Measurements from ENCODE around the gene TK2.
"Not testable (repeated sequence)": the region's sequence is repeated elsewhere in the genome, so short reads cannot be mapped to it uniquely, and the experiment has no call there.

The TK2 gene

DNA sequence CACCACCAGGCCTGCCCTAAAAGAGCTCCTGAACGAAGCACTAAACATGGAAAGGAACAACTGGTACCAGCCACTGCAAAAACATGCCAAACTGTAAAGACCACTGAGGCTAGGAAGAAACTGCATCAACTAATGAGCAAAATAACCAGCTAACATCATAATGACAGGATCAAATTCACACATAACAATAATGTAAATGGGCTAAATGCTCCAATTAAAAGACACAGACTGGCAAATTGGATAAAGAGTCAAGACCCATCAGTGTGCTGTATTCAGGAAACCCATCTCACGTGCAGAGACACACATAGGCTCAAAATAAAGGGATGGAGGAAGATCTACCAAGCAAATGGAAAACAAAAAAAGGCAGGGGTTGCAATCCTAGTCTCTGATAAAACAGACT is 52.0 kb downstream of the TK2 start:
- H3K36me3 ChIP-seq (ENCODE audit: control insufficient read depth, insufficient read depth, low read length); H3K79me1 ChIP-seq (ENCODE audit: low read length); H3K9ac ChIP-seq (ENCODE audit: low read length); H4K5ac ChIP-seq (ENCODE audit: low read length); H3K4ac ChIP-seq (ENCODE audit: low read depth, low read length); H3K27ac ChIP-seq (ENCODE audit: low read depth, low read length); H2BK120ac ChIP-seq (ENCODE audit: low read depth, low read length); H2BK15ac ChIP-seq (replicated peaks; ENCODE audit: low read depth); H3K27me3 ChIP-seq (ENCODE audit: insufficient read depth, low read length, poor library complexity); H3K23ac ChIP-seq (ENCODE audit: low read length); H3K79me2 ChIP-seq (ENCODE audit: control insufficient read depth, insufficient read depth, low read length); H3K56ac ChIP-seq (ENCODE audit: low read length); DNase-seq; H2BK5ac ChIP-seq (ENCODE audit: low read length); H3K18ac ChIP-seq (ENCODE audit: low read length); H2AK5ac ChIP-seq (ENCODE audit: low read length); H3K4me1 ChIP-seq (ENCODE audit: control insufficient read depth, low read depth, low read length); H4K8ac ChIP-seq (ENCODE audit: low read depth, low read length); H3K4me2 ChIP-seq (ENCODE audit: low read length); H3K4me3 ChIP-seq (ENCODE audit: low read length): not testable (repeated sequence)
- no CpG with 5 or more reads among the region's 2 CpGs for WGBS (ENCODE audit: extremely low coverage, insufficient coverage, low lambda C conversion rate)

DNA sequence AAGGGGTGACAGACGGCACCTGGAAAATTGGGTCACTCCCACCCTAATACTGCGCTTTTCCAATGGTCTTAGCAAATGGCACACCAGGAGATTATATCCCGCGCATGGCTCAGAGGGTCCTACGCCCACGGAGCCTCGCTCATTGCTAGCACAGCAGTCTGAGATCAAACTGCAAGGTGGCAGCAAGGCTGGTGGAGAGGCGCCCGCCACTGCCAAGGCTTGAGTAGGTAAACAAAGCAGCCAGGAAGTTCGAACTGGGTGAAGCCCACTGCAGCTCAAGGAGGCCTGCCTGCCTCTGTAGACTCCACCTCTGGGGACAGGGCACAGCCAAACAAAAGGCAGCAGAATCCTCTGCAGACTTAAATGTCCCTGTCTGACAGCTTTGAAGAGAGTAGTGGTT is 53.7 kb downstream of the TK2 start:
- H4K5ac ChIP-seq (ENCODE audit: low read length); H3K27me3 ChIP-seq (ENCODE audit: insufficient read depth, low read length, poor library complexity); H3K9ac ChIP-seq (ENCODE audit: low read length); H2BK5ac ChIP-seq (ENCODE audit: low read length); H2BK120ac ChIP-seq (ENCODE audit: low read depth, low read length); H3K56ac ChIP-seq (ENCODE audit: low read length); DNase-seq; H3K4ac ChIP-seq (ENCODE audit: low read depth, low read length); H3K18ac ChIP-seq (ENCODE audit: low read length); H2AK5ac ChIP-seq (ENCODE audit: low read length); H4K8ac ChIP-seq (ENCODE audit: low read depth, low read length); H3K79me1 ChIP-seq (ENCODE audit: low read length); H3K4me3 ChIP-seq (ENCODE audit: low read length); H3K4me2 ChIP-seq (ENCODE audit: low read length); H3K27ac ChIP-seq (ENCODE audit: low read depth, low read length); H2BK15ac ChIP-seq (replicated peaks; ENCODE audit: low read depth); H3K79me2 ChIP-seq (ENCODE audit: control insufficient read depth, insufficient read depth, low read length); H3K23ac ChIP-seq (ENCODE audit: low read length); H3K36me3 ChIP-seq (ENCODE audit: control insufficient read depth, insufficient read depth, low read length); H3K4me1 ChIP-seq (ENCODE audit: control insufficient read depth, low read depth, low read length): not testable (repeated sequence)
- no CpG with 5 or more reads among the region's 10 CpGs for WGBS (ENCODE audit: extremely low coverage, insufficient coverage, low lambda C conversion rate)

DNA sequence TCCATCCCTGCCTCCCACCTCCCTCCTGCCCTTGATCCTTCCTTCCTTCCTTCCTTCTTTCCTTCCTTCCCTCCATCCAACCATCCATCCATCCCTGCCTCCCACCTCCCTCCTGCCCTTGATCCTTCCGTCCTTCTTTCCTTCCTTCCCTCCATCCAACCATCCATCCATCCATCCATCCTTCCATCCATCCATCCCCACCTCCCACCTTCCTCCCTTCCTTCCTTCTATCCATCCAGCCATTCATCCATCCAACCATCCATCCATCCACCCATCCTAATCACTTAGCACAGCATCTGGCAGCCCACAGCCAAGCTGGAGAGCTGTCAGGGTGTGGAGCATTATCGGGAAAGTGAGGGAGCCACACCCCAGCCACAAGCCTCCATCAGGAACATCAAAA is 54.5 kb downstream of the TK2 start:
- Histone ChIP-seq H3K79me1 (ENCODE audit: low read length) (no peaks in the 10 kb centered on the region), H3K36me3 (ENCODE audit: control insufficient read depth, insufficient read depth, low read length) (no peaks in the 10 kb centered on the region), H3K9ac (ENCODE audit: low read length) (no peak overlapping the region), H3K27me3 (ENCODE audit: insufficient read depth, low read length, poor library complexity) (no peaks in the 10 kb centered on the region), H2AK5ac (ENCODE audit: low read length) (no peak overlapping the region), H3K79me2 (ENCODE audit: control insufficient read depth, insufficient read depth, low read length) (no peaks in the 10 kb centered on the region), H2BK15ac (replicated peaks; ENCODE audit: low read depth) (no peak overlapping the region), H3K4me3 (ENCODE audit: low read length) (no peak overlapping the region), H3K4me1 (ENCODE audit: control insufficient read depth, low read depth, low read length) (no peaks in the 10 kb centered on the region), H3K4ac (ENCODE audit: low read depth, low read length) (no peak overlapping the region), H3K27ac (ENCODE audit: low read depth, low read length) (no peak overlapping the region), H3K4me2 (ENCODE audit: low read length) (no peak overlapping the region), H3K18ac (ENCODE audit: low read length) (no peak overlapping the region), H2BK120ac (ENCODE audit: low read depth, low read length) (no peak overlapping the region), H4K8ac (ENCODE audit: low read depth, low read length) (no peak overlapping the region), H2BK5ac (ENCODE audit: low read length) (no peak overlapping the region), H3K23ac (ENCODE audit: low read length) (no peak overlapping the region), H4K5ac (ENCODE audit: low read length) (no peak overlapping the region), H3K56ac (ENCODE audit: low read length) (no peak overlapping the region)
- 100% methylated on average over 1 of the region's 2 CpGs for WGBS (ENCODE audit: extremely low coverage, insufficient coverage, low lambda C conversion rate)
- no peak for DNase-seq

DNA sequence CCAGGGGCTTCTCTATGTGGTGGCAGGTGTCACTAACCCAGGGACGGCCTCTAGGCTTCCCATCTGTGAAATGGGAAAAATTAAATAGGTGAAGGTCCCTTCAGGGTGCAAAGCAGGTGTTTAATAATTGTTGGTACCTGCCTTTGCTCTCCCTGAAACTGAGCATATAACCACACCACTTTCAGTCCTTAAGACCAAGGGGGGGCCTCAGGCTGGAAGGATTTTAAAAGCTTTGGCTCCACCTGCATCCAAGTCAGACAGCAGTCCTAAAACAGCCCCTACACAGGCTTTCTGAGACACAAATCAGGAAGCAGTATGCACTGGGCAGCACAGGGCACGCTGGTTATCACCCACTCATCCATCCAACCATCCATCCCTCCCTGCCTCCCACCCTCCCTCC is 55.0 kb downstream of the TK2 start:
- H3K9ac ChIP-seq (ENCODE audit: low read length) = no peak overlapping the region
- H2BK15ac ChIP-seq (replicated peaks; ENCODE audit: low read depth) = no peak overlapping the region
- H4K8ac ChIP-seq (ENCODE audit: low read depth, low read length) = no peak overlapping the region
- no peak overlapping the region for H2AK5ac ChIP-seq (ENCODE audit: low read length)
- no CpG with 5 or more reads among the region's 2 CpGs for WGBS (ENCODE audit: extremely low coverage, insufficient coverage, low lambda C conversion rate)
- no peak overlapping the region for H2BK120ac ChIP-seq (ENCODE audit: low read depth, low read length)
- H3K79me2 ChIP-seq (ENCODE audit: control insufficient read depth, insufficient read depth, low read length) = no peaks in the 10 kb centered on the region
- H3K4me1 ChIP-seq (ENCODE audit: control insufficient read depth, low read depth, low read length) = no peaks in the 10 kb centered on the region
- no peak for DNase-seq
- no peak overlapping the region for H3K56ac ChIP-seq (ENCODE audit: low read length)
- H3K79me1 ChIP-seq (ENCODE audit: low read length) = no peaks in the 10 kb centered on the region
- H4K5ac ChIP-seq (ENCODE audit: low read length) = no peak overlapping the region
- H3K4ac ChIP-seq (ENCODE audit: low read depth, low read length) = no peak overlapping the region
- no peak overlapping the region for H2BK5ac ChIP-seq (ENCODE audit: low read length)
- H3K27me3 ChIP-seq (ENCODE audit: insufficient read depth, low read length, poor library complexity) = no peaks in the 10 kb centered on the region
- no peak overlapping the region for H3K27ac ChIP-seq (ENCODE audit: low read depth, low read length)
- no peaks in the 10 kb centered on the region for H3K36me3 ChIP-seq (ENCODE audit: control insufficient read depth, insufficient read depth, low read length)
- no peak overlapping the region for H3K23ac ChIP-seq (ENCODE audit: low read length)
- H3K4me2 ChIP-seq (ENCODE audit: low read length) = no peak overlapping the region
- no peak overlapping the region for H3K4me3 ChIP-seq (ENCODE audit: low read length)
- H3K18ac ChIP-seq (ENCODE audit: low read length) = no peak overlapping the region

DNA sequence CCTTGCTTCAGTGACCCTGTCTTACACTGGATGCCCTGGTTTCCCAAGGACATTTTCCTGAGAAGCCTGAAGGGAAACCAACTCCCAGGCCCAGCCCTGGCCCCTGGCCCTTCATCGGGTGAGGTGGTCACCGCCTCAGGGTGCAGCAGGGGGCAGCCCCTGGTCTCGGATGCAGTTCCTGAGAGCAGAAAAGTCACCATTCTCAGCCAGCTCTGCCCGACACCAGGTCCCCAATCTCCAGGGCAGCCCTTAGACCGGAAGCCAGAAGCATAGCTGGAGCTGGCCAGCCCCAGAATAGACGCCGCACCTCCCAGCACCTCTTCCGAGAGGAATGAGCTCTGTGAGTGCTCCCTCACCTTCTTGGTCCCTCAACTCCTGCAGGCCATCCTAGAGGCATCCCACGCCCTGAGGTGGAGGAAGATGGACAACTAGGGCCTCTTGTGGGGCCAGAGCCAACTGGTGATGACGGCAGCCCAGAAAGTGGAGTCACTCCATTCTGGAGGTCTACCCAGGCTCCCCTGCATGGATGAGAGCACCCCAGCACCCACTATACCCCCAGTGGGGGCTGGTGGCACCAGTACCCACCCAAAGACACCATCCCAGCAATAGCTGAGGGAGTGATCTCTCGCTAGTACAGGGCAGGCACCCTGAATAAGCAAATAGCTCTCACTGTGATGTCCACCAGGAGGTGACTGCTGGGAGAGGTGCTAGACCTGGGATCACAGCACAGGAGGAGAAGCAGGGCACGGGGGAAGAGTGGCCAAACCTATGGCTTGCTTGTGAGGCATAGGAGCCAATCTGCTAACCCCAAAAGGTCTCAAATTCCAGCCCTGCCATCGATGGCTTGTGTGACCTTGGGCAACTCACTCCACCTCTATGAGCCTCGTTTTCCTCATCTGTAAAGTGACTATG is 56.2 kb downstream of the TK2 start:
- Histone ChIP-seq H4K5ac (ENCODE audit: low read length) (no peak overlapping the region), H2BK5ac (ENCODE audit: low read length) (no peak overlapping the region), H3K56ac (ENCODE audit: low read length) (no peak overlapping the region), H2BK120ac (ENCODE audit: low read depth, low read length) (no peak overlapping the region), H3K9ac (ENCODE audit: low read length) (no peak overlapping the region), H3K36me3 (ENCODE audit: control insufficient read depth, insufficient read depth, low read length) (no peaks in the 10 kb centered on the region), H3K23ac (ENCODE audit: low read length) (no peak overlapping the region), H3K4me2 (ENCODE audit: low read length) (no peak overlapping the region), H2AK5ac (ENCODE audit: low read length) (no peak overlapping the region), H3K27me3 (ENCODE audit: insufficient read depth, low read length, poor library complexity) (no peaks in the 10 kb centered on the region), H3K18ac (ENCODE audit: low read length) (no peak overlapping the region), H2BK15ac (replicated peaks; ENCODE audit: low read depth) (no peak overlapping the region), H3K4ac (ENCODE audit: low read depth, low read length) (no peak overlapping the region), H3K4me1 (ENCODE audit: control insufficient read depth, low read depth, low read length) (no peaks in the 10 kb centered on the region), H4K8ac (ENCODE audit: low read depth, low read length) (no peak overlapping the region), H3K79me2 (ENCODE audit: control insufficient read depth, insufficient read depth, low read length) (no peaks in the 10 kb centered on the region), H3K79me1 (ENCODE audit: low read length) (no peaks in the 10 kb centered on the region), H3K27ac (ENCODE audit: low read depth, low read length) (no peak overlapping the region), H3K4me3 (ENCODE audit: low read length) (no peak overlapping the region)
- WGBS (ENCODE audit: extremely low coverage, insufficient coverage, low lambda C conversion rate) = no CpG with 5 or more reads among the region's 14 CpGs
- DNase-seq = no peak

DNA sequence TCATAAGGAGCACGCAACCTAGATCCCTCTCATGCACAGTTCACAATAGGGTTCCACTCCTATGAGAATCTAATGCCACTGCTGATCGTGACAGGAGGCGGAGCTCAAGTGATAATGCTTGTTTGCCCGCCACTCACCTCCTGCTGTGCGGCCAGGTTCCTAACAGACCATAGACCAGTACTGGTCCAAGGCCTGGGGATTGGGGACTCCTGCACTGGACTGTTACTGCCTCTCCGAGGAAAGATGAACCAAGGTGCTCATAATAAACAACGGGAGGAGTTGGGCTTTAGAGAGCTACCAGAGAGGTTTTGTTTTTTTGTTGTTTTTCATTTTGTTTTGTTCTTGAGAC is 58.2 kb downstream of the TK2 start:
- no peak overlapping the region for H3K4me3 ChIP-seq (ENCODE audit: low read length)
- no peaks in the 10 kb centered on the region for H3K36me3 ChIP-seq (ENCODE audit: control insufficient read depth, insufficient read depth, low read length)
- H2AK5ac ChIP-seq (ENCODE audit: low read length) = no peak overlapping the region
- no peak overlapping the region for H3K4me2 ChIP-seq (ENCODE audit: low read length)
- H3K23ac ChIP-seq (ENCODE audit: low read length) = no peak overlapping the region
- no peak overlapping the region for H4K8ac ChIP-seq (ENCODE audit: low read depth, low read length)
- no peak overlapping the region for H3K18ac ChIP-seq (ENCODE audit: low read length)
- H3K27ac ChIP-seq (ENCODE audit: low read depth, low read length) = no peak overlapping the region
- no peak for DNase-seq
- no peaks in the 10 kb centered on the region for H3K79me2 ChIP-seq (ENCODE audit: control insufficient read depth, insufficient read depth, low read length)
- H3K79me1 ChIP-seq (ENCODE audit: low read length) = no peaks in the 10 kb centered on the region
- no peak overlapping the region for H3K4ac ChIP-seq (ENCODE audit: low read depth, low read length)
- no CpG with 5 or more reads among the region's 7 CpGs for WGBS (ENCODE audit: extremely low coverage, insufficient coverage, low lambda C conversion rate)
- H2BK120ac ChIP-seq (ENCODE audit: low read depth, low read length) = no peak overlapping the region
- H3K27me3 ChIP-seq (ENCODE audit: insufficient read depth, low read length, poor library complexity) = no peaks in the 10 kb centered on the region
- no peaks in the 10 kb centered on the region for H3K4me1 ChIP-seq (ENCODE audit: control insufficient read depth, low read depth, low read length)
- H2BK5ac ChIP-seq (ENCODE audit: low read length) = no peak overlapping the region
- H3K56ac ChIP-seq (ENCODE audit: low read length) = no peak overlapping the region
- no peak overlapping the region for H4K5ac ChIP-seq (ENCODE audit: low read length)
- H3K9ac ChIP-seq (ENCODE audit: low read length) = no peak overlapping the region
- H2BK15ac ChIP-seq (replicated peaks; ENCODE audit: low read depth) = no peak overlapping the region
